Fibroblast of villous mesenchyme (primary cell): ENCODE measurements around the gene TNC. TPM values are rescaled to one million over a fixed set of nuclear protein-coding genes. Genes with fewer than 3 reads are reported as not detected.

ENCODE experiments used
- DNase-seq: peaks from one replicate; pipeline ENCODE4 v3.0.0-alpha.2; 2010; ENCODE audit warnings: low read depth
- H3K4me3 ChIP-seq: 2 replicates; pipeline ENCODE4 v1.5.1; 2011; ENCODE audit warnings: low read depth, mild to moderate bottlenecking, low read length
- CTCF ChIP-seq: IDR thresholded peaks from 2 replicates; pipeline ENCODE4 v1.5.1; 2012; ENCODE audit warnings: low read depth, mild to moderate bottlenecking, low read length; ENCODE audit not compliant: insufficient read depth
- total RNA-seq: library from RNA; depleted of rRNA; stranded (reverse); fragments of >200 nt; gene quantifications from 2 replicates; pipeline ENCODE4 v1.2.3, GENCODE V29; 2012

The TNC gene
- total RNA-seq, 1 donor: 371 TPM

- no peak for DNase-seq
- TF ChIP-seq CTCF: no peak
- no peak overlapping the region for H3K4me3 ChIP-seq
Measured at GRCh38 chr9:115068031-115068430, 49.9 kb downstream of the TNC start.

GRCh38 chr9:115063058-115063845 lies 54.7 kb downstream of the TNC start:
- TF ChIP-seq CTCF: no peak
- no peak overlapping the region for H3K4me3 ChIP-seq
- peak; percentile 59 for DNase-seq

- peak; percentile 62 for DNase-seq
- TF ChIP-seq CTCF: no peak
Measured at GRCh38 chr9:115058684-115059315, 59.2 kb downstream of the TNC start.

GRCh38 chr9:115058175-115058574 lies 59.8 kb downstream of the TNC start:
- no peak for DNase-seq
- no peak overlapping the region for H3K4me3 ChIP-seq
- no peak for TF ChIP-seq CTCF

More at GRCh38 chr9:115058684-115059315, 59.2 kb downstream of the TNC start:
- H3K4me3 ChIP-seq: no peak overlapping the region

- H3K4me3 ChIP-seq: no peak overlapping the region
- DNase-seq: peak; percentile 47
- TF ChIP-seq CTCF: no peak
Measured at GRCh38 chr9:115057559-115057958, 60.4 kb downstream of the TNC start.

- no peak for DNase-seq
- TF ChIP-seq CTCF: no peak
- H3K4me3 ChIP-seq: no peak overlapping the region
Measured at GRCh38 chr9:115050002-115050490, 67.9 kb downstream of the TNC start.

GRCh38 chr9:115046824-115047223 lies 71.1 kb downstream of the TNC start:
- DNase-seq: peak; percentile 45
- TF ChIP-seq CTCF: no peak
- no peak overlapping the region for H3K4me3 ChIP-seq
